Liver (tissue), 9 donors: ENCODE data around the gene ALDH1A1. TPM values are rescaled to one million over a fixed set of nuclear protein-coding genes. Genes with fewer than 3 reads are reported as not detected.

Source experiments
- DNase-seq: peaks from one replicate; pipeline ENCODE4 v3.0.0-alpha.2; 2017; ENCODE audit warnings: low spot score
- H3K27ac ChIP-seq, 2 donors: one replicate each; pipeline ENCODE4 v1.7.0; 2013; ENCODE audit warnings: inconsistent platforms in 2 of 2, low read length in 2 of 2, control low read depth in 1 of 2, low read depth in 1 of 2, mild to moderate bottlenecking in 1 of 2
- H3K27me3 ChIP-seq, 4 donors: one replicate each; pipeline versions ENCODE4 v1.6.1 to v1.7.0; 2013; ENCODE audit warnings: low read length in 3 of 4, inconsistent platforms in 1 of 4, mild to moderate bottlenecking in 1 of 4, moderate library complexity in 1 of 4; ENCODE audit not compliant: control insufficient read depth in 4 of 4, insufficient read depth in 4 of 4
- H3K36me3 ChIP-seq, 4 donors: one replicate each; pipeline versions ENCODE4 v1.6.1 to v1.7.0; 2013; ENCODE audit warnings: low read length in 3 of 4, mild to moderate bottlenecking in 3 of 4, low read depth in 1 of 4, moderate library complexity in 1 of 4; ENCODE audit not compliant: control insufficient read depth in 4 of 4, insufficient read depth in 3 of 4
- H3K4me1 ChIP-seq, 4 donors: one replicate each; pipeline versions ENCODE4 v1.6.1 to v1.7.0; 2013; ENCODE audit warnings: low read length in 3 of 4, mild to moderate bottlenecking in 3 of 4, moderate library complexity in 1 of 4; ENCODE audit not compliant: control insufficient read depth in 4 of 4, insufficient read depth in 4 of 4
- H3K4me3 ChIP-seq, 3 donors: one replicate each; pipeline versions ENCODE4 v1.6.1 to v1.7.0; 2013; ENCODE audit warnings: low read length in 3 of 3, control low read depth in 1 of 3, low read depth in 1 of 3, mild to moderate bottlenecking in 1 of 3
- H3K9ac ChIP-seq, 2 donors: one replicate each; pipeline ENCODE4 v1.7.0; 2013; ENCODE audit warnings: low read length in 2 of 2, mild to moderate bottlenecking in 2 of 2, moderate library complexity in 2 of 2, control low read depth in 1 of 2, low read depth in 1 of 2
- H3K9me3 ChIP-seq, 4 donors: one replicate each; pipeline versions ENCODE4 v1.6.1 to v1.7.0; 2013; ENCODE audit warnings: low read length in 3 of 4; ENCODE audit not compliant: control insufficient read depth in 4 of 4
- EGR1 ChIP-seq, 2 donors: IDR thresholded peaks; 2 replicates each; pipeline ENCODE4 v1.6.1; 2016 to 2018; ENCODE audit warnings: antibody characterized with exemption in 2 of 2, low read depth in 2 of 2
- FOXA2 ChIP-seq: IDR thresholded peaks from 2 replicates; pipeline ENCODE4 v1.6.1; 2016; ENCODE audit warnings: antibody characterized with exemption
- GABPA ChIP-seq, 2 donors: IDR thresholded peaks in 1 of 2; conservative IDR thresholded peaks in 1 of 2; 2 replicates each; pipeline ENCODE4 v1.6.1; 2016; ENCODE audit warnings: antibody characterized with exemption in 2 of 2, mild to moderate bottlenecking in 1 of 2, moderate library complexity in 1 of 2
- HNF4G ChIP-seq: IDR thresholded peaks from 2 replicates; pipeline ENCODE4 v1.6.1; 2016; ENCODE audit warnings: antibody characterized with exemption
- NR2F2 ChIP-seq: IDR thresholded peaks from 2 replicates; pipeline ENCODE4 v1.6.1; 2016; ENCODE audit warnings: antibody characterized with exemption
- RAD21 ChIP-seq, 2 donors: IDR thresholded peaks; 2 replicates each; pipeline ENCODE4 v1.6.1; 2016; ENCODE audit warnings: antibody characterized with exemption in 2 of 2, mild to moderate bottlenecking in 2 of 2
- RXRA ChIP-seq, 2 donors: IDR thresholded peaks; 2 replicates each; pipeline ENCODE4 v1.6.1; 2017 to 2018; ENCODE audit warnings: antibody characterized with exemption in 2 of 2, mild to moderate bottlenecking in 1 of 2
- SP1 ChIP-seq: IDR thresholded peaks from 2 replicates; pipeline ENCODE4 v1.6.1; 2018; ENCODE audit warnings: antibody characterized with exemption, mild to moderate bottlenecking
- TAF1 ChIP-seq: conservative IDR thresholded peaks from 2 replicates; pipeline ENCODE4 v1.6.1; 2016; ENCODE audit warnings: antibody characterized with exemption, mild to moderate bottlenecking
- YY1 ChIP-seq: IDR thresholded peaks from 2 replicates; pipeline ENCODE4 v1.6.1; 2016; ENCODE audit warnings: antibody characterized with exemption, mild to moderate bottlenecking
- WGBS: extraction: QIAGEN DNeasy Blood & Tissue Kit; methylation state at CpG from one replicate; pipeline ENCODE4 v1.1.7; 2013; 5-methylcytosine and 5-hydroxymethylcytosine counted together
- polyA plus RNA-seq, 2 donors: library from polyadenylated mRNA; stranded (reverse) in 1 of 2; unstranded in 1 of 2; fragments of 200-250 nt in 1 of 2; fragments of >200 nt in 1 of 2; fragmentation: Nextera tagmentation in 1 of 2; extraction: Ambion mirVana in 1 of 2; gene quantifications; one replicate each; pipeline versions ENCODE4 v1.2.1 to v1.2.3, GENCODE V29; 2013 to 2015
- total RNA-seq, 2 donors: library from RNA; depleted of rRNA; stranded (reverse); fragments of >200 nt; gene quantifications; one replicate each; pipeline ENCODE4 v1.2.3, GENCODE V29; 2014
- TF ChIP-seq, protein P1 (sequence below): IDR thresholded peaks from 2 replicates; pipeline ENCODE4 v1.6.1; 2016; ENCODE audit warnings: antibody characterized with exemption, mild to moderate bottlenecking
- TF ChIP-seq, protein P2 (sequence below): fragments of 150-350 bp; IDR thresholded peaks from 2 replicates; pipeline ENCODE4 v1.5.1; 2017; ENCODE audit warnings: improper control_type of control experiment, low read depth, low read length; ENCODE audit not compliant: missing input control
- donor health status: healthy.
- donor health status: healthy.
- donor health status: healthy.
- donor health status: healthy.
- donor health status: healthy.

Gene ALDH1A1
- total and polyA plus RNA-seq, 4 donors = 118 to 433 (median 193) TPM

DNA sequence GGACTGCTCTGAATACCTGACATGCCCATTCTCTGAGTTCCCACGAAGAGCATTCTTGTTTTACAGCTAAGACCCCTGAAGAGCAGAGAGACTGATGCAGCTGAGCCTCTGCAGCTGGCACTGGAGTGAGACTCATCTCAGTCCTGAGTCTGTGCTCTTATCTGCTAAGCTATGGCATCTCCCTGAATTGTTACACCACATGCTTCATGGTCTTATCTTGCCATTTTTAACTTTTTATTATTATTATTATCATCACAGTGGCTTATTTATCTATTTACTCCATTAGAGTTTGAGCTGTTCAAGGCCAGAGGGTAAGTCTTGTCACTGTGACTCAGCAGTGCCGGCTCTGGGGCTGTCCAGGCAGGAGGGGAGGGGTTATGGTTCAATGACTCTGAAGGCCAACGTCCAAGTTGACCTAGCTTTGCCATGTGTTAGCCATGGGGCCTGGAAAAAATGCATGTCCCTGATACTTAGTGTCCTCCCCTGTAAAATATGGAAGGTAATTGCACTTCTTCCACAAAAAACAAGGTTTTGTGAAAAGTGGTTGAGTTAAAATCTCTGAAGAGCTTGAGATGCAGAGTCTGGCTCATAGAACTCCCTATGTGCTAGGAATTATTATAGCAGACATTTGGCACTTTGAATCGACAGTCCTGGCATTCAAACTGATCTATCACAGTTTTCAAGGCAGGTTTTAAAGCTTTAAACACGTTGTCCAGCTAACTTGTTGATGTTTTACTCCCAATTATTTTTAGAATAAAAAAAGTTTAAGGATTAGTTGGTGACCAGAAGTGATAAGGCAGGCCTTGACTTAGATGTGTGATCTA is 94.6 kb downstream of the ALDH1A1 start (continued):
- TF ChIP-seq, protein P1, sequence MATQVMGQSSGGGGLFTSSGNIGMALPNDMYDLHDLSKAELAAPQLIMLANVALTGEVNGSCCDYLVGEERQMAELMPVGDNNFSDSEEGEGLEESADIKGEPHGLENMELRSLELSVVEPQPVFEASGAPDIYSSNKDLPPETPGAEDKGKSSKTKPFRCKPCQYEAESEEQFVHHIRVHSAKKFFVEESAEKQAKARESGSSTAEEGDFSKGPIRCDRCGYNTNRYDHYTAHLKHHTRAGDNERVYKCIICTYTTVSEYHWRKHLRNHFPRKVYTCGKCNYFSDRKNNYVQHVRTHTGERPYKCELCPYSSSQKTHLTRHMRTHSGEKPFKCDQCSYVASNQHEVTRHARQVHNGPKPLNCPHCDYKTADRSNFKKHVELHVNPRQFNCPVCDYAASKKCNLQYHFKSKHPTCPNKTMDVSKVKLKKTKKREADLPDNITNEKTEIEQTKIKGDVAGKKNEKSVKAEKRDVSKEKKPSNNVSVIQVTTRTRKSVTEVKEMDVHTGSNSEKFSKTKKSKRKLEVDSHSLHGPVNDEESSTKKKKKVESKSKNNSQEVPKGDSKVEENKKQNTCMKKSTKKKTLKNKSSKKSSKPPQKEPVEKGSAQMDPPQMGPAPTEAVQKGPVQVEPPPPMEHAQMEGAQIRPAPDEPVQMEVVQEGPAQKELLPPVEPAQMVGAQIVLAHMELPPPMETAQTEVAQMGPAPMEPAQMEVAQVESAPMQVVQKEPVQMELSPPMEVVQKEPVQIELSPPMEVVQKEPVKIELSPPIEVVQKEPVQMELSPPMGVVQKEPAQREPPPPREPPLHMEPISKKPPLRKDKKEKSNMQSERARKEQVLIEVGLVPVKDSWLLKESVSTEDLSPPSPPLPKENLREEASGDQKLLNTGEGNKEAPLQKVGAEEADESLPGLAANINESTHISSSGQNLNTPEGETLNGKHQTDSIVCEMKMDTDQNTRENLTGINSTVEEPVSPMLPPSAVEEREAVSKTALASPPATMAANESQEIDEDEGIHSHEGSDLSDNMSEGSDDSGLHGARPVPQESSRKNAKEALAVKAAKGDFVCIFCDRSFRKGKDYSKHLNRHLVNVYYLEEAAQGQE = peak; percentile 68

DNA sequence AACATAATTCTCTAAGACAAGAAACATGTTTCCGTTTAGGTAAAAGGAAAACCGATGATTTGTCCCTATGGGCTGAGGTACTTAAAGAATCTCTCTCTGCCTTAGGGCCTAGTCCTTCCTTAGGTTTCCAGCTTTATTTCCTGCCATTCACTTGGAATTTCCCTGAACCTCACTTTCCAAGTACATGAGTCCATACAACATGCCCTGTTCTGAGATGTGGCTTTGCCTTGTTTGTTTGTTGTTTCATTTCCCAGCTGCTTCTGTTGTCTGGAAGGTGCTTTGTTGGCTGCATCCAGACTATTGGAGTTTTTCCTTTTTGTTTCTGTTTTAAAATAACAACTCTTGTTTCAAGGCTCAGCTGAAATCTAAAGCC is 95.2 kb downstream of the ALDH1A1 start:
- no peaks in the 10 kb centered on the region for H3K36me3 ChIP-seq
- WGBS = 83% methylated on average over 2 of the region's 2 CpGs
- H3K4me1 ChIP-seq = peaks cover 4 to 16% (median 14%) of the 10 kb centered on the region in 4 donors
- DNase-seq = no peak
- peak overlapping the region; percentile 90 to 91 for H3K27ac ChIP-seq
- no peaks in the 10 kb centered on the region for H3K27me3 ChIP-seq
- no peaks in the 10 kb centered on the region for H3K9me3 ChIP-seq
- no peak for TF ChIP-seq RAD21 (IDR thresholded peaks at IDR 0.05)
- TF ChIP-seq YY1 = no peak
- no peak for TF ChIP-seq RXRA (IDR thresholded peaks at IDR 0.05)
- no peak for TF ChIP-seq HNF4G
- TF ChIP-seq TAF1 = no peak
- TF ChIP-seq NR2F2 = no peak
- TF ChIP-seq GABPA (IDR thresholded peaks at IDR 0.05 in 1 of 2, conservative IDR thresholded peaks at IDR 0.05 in 1 of 2) = no peak
- no peak for TF ChIP-seq SP1
- H3K4me3 ChIP-seq = no peak overlapping the region
- H3K9ac ChIP-seq = peak overlapping the region in 1 of 2 donors; percentile 87

DNA sequence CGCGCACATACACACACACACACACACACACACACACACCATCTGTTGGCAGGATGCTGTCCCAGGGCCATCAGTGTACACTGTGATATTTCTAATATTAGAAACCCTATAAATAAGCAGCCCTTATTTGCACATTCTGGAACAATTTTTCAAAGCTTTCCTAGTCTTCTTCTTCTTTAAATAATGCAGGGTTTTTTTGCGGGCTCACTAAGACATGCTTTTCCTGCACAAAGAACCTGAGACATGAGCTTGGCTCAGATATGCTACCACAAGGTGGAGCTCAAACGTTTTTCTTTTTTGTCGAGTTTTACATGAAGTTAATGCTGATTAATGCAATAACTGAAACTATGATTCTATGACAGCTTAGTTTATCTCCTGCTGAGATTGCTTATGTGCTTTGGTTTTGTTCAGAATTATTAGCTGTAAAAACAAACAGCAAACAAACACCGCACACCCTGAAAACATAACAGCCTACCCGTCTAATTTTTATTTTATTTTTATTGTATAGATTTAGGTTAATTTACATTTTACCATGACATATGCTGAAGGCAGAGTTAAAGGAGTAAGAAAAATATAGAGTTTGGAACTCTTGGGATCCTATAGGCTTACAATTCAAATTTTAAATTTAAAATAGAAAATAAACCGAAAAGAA is 95.8 kb downstream of the ALDH1A1 start:
- Histone ChIP-seq H3K27ac (peak overlapping the region; percentile 90 to 91), H3K4me1 (peaks cover 4 to 16% (median 14%) of the 10 kb centered on the region in 4 donors), H3K9me3 (no peaks in the 10 kb centered on the region), H3K9ac (peak overlapping the region; percentile 22 to 87), H3K4me3 (no peak overlapping the region), H3K27me3 (no peaks in the 10 kb centered on the region), H3K36me3 (no peaks in the 10 kb centered on the region)
- TF ChIP-seq RAD21 (IDR thresholded peaks at IDR 0.05) = peak; percentile 85 to 88
- no peak for TF ChIP-seq FOXA2
- no peak for TF ChIP-seq GABPA (IDR thresholded peaks at IDR 0.05 in 1 of 2, conservative IDR thresholded peaks at IDR 0.05 in 1 of 2)
- TF ChIP-seq HNF4G = no peak
- TF ChIP-seq, protein P2, sequence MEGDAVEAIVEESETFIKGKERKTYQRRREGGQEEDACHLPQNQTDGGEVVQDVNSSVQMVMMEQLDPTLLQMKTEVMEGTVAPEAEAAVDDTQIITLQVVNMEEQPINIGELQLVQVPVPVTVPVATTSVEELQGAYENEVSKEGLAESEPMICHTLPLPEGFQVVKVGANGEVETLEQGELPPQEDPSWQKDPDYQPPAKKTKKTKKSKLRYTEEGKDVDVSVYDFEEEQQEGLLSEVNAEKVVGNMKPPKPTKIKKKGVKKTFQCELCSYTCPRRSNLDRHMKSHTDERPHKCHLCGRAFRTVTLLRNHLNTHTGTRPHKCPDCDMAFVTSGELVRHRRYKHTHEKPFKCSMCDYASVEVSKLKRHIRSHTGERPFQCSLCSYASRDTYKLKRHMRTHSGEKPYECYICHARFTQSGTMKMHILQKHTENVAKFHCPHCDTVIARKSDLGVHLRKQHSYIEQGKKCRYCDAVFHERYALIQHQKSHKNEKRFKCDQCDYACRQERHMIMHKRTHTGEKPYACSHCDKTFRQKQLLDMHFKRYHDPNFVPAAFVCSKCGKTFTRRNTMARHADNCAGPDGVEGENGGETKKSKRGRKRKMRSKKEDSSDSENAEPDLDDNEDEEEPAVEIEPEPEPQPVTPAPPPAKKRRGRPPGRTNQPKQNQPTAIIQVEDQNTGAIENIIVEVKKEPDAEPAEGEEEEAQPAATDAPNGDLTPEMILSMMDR = peak; percentile 74
- TF ChIP-seq NR2F2 = peak; percentile 10
- TF ChIP-seq EGR1 (IDR thresholded peaks at IDR 0.05; ENCODE audit: low read depth in 2 of 2) = no peak
- no peak for DNase-seq
- WGBS = 47% methylated on average over 8 of the region's 8 CpGs
